GM20431 (cell line): Measurements from ENCODE around the gene CKS1B.

Source experiments
- in situ Hi-C: fragments of 300-500 bp; cut with MseI, MboI; formaldehyde crosslinking; loops from one replicate; pipeline ENCODE4 v1.15.0; 2020; ENCODE audit warnings: low sequenced_read_pairs; ENCODE audit not compliant: unreplicated experiment

CKS1B gene

GRCh38 chr1:154945160-154945961 is 29.1 kb upstream of the CKS1B start:
- in situ Hi-C loops: no loop called here

GRCh38 chr1:154945962-154946850 is 28.3 kb upstream of the CKS1B start:
- in situ Hi-C loops: no loop called here

- in situ Hi-C loops: no loop called here
These were observed 26.4 kb upstream of the CKS1B start for GRCh38 chr1:154948079-154948478.

GRCh38 chr1:154951901-154952657 is 22.4 kb upstream of the CKS1B start:
- in situ Hi-C loops: no loop called here

DNA sequence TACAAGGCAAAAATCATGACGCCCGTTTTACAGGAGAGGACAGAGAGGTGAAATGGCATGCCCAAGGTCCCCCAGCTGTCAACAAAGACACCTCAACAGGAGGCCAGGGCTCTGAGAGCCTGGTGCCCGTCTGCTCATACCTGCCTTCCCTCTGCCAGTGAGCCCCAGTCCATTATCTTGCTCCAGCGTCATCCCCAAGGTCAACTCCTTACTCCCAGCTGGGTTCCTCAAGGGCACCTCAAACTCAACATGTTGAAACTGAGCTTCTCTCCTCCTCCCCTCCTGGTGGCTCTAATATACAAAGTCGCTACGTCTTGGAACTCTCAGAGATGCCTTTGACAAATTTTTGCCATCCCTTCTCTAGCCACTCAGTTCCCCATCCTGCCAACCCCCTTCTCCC is 21.8 kb upstream of the CKS1B start:
- in situ Hi-C loops: no loop called here

GRCh38 chr1:154953611-154954038 is 20.9 kb upstream of the CKS1B start:
- in situ Hi-C loops: no loop called here

DNA sequence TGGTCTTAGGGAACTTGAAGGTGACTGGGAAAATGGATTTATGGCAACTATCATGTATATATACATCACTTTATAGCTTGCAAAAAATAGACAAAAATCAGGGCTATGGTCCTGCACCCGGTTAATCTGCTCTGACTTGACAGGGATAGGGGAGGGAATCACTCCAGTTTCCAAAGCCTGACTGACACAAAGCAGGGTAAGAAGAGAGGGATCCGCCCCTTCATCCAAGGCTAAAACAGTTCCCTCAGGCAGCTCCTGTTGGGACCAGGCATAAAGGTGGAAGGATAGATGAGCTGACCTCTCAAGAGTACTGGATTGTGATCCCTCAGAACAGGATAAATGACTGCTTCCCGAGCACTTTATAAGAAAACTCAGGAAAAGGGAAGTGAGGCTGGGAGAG is 19.9 kb upstream of the CKS1B start:
- in situ Hi-C loops: no loop called here

DNA sequence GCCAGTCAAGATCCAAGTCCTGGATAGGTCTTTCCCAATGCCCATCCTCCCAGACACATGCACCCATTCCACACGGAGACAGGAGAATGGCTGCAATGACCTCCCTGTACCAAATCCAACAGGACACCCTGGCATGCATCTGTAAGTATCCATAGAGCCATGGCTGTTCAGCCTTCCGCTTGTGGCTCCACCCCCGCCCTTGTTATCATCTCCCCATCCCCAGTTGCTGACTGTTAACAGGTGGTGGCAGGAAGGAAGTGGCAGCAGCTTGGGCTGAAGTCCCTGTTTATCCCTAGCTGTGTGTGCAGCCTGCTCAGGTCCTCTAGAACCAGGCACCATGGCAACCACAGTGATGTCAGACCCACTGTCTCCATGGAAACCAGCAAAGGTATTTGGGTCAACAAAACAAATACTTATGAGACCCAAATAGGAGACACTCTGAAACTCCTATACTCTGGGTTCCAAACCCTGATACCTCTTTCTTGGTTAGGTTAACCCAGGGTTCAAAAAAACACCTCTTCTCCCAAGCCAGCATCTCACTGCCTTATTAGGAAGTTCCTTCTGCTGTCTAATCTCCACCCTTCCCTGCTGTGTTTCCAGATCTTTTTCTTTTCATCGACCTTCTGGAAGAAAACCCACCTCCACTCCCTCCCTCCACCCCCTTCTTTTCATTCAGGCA is 19.3 kb upstream of the CKS1B start:
- in situ Hi-C loops: no loop called here

DNA sequence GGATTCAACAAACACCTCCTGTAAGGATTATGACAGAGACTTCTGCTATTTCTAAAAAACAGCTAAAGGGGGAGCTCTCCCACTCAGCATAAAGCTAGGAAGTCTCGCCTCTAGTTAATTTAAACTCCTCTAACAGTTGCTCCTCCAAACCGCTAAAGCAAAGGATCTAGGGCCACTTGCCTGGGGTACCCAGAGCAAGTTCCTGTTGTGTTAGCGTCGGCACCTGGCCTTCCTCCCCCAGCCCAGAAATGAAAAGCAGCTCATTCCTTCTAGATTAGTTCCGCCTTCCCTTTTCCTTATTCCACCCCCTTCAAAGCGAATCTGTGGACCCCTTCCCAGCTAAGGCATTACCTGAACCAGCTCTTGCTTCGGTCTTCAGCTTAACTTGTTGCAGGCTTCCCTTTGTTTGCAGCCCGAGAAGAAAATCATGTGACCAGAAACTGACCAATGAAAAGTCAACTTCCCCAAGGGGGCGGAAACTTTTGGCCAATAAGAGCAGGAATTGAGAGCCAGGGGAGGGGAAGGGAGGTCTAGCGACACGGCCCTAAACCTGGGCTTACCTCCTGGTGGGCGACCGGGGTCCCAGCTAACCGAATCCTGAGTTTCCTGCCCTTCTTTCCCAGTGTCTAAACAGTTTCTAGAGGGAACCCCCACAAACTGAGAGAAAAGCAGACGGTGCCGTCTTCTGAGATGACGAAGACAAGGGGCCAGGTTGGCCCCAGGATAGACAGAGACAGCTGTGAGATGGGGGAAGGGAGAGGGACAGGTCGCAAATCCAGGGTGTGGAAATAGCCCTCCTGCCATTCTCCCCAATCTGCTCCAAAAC is 18.6 kb upstream of the CKS1B start, which contains the start of gene PBXIP1:
PBXIP1 (minus strand) TSS at position 382 of the 826 bp plus-strand sequence. CDS start 2,378 bp downstream, outside the sequence.
- in situ Hi-C loops: no loop called here

DNA sequence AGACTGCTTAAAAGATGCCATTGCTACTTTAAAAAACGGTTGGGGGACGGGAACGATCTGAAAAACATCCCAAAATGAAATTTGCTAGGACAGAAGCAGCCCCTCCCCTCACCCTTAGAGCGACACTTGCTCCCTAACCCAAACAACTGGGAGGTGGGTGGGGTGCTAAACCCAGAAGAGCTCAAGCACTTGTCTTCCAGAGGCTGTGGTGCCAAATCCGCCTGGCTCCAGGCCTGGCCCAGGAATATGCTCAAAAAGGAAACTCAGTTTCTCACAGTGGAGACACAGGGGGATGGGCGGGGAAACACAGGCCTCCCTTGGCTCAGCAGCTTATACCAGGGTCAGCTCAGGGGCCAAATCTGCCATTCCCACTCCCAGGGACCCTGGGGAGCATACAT is 17.9 kb upstream of the CKS1B start:
- in situ Hi-C loops: no loop called here

DNA sequence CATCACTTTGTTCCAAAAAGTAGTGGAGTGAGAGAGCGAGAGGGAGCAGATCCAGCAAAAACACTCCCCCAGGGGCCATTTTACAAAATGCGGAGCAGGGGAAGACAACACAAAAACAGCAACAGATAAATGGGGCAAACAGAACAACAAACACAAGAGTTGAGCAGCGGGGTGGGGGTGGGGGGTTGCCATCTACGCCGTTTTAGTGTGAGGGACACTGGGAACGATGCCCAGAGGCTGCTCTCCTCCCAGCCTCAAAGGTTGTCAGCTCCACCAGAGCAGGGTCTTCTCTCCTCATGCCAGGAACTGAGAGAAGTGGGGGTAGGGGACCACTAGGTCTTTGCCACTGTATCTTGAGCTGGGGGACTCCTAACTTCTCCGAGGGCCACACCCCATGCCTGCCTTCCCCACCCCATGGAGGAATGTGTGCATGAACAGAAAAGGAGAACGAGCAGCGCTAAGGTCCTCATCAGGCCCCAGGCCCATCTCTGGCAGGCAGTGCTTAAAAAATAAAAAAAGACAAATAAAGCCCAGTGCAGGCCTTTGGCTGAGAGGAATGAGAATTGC is 17.3 kb upstream of the CKS1B start:
- in situ Hi-C loops: no loop called here

DNA sequence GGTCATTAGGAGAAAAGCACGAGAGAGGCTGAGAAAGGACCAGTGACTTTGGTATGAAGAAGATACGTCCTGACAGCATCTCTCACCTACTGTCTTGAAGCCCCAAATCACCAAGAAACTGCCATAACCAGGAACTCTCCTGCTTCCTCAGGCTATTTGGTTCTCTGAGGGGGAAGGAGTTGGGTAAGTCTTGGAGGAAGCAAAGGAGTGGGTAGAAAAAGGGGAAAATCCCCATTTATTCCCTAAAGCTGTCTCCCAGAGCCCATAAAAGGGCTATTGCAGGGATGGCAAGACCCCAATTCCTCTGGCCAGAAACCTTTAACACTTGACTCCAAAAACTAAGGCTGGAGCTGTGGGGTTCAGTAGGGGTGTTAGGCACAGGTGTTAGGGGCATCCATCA is 16.4 kb upstream of the CKS1B start:
- in situ Hi-C loops: no loop called here

GRCh38 chr1:154958681-154959425 is 15.6 kb upstream of the CKS1B start:
- in situ Hi-C loops: no loop called here

GRCh38 chr1:154959426-154959780 is 15.1 kb upstream of the CKS1B start:
- in situ Hi-C loops: no loop called here

GRCh38 chr1:154960446-154961136 is 13.9 kb upstream of the CKS1B start:
- in situ Hi-C loops: no loop called here

DNA sequence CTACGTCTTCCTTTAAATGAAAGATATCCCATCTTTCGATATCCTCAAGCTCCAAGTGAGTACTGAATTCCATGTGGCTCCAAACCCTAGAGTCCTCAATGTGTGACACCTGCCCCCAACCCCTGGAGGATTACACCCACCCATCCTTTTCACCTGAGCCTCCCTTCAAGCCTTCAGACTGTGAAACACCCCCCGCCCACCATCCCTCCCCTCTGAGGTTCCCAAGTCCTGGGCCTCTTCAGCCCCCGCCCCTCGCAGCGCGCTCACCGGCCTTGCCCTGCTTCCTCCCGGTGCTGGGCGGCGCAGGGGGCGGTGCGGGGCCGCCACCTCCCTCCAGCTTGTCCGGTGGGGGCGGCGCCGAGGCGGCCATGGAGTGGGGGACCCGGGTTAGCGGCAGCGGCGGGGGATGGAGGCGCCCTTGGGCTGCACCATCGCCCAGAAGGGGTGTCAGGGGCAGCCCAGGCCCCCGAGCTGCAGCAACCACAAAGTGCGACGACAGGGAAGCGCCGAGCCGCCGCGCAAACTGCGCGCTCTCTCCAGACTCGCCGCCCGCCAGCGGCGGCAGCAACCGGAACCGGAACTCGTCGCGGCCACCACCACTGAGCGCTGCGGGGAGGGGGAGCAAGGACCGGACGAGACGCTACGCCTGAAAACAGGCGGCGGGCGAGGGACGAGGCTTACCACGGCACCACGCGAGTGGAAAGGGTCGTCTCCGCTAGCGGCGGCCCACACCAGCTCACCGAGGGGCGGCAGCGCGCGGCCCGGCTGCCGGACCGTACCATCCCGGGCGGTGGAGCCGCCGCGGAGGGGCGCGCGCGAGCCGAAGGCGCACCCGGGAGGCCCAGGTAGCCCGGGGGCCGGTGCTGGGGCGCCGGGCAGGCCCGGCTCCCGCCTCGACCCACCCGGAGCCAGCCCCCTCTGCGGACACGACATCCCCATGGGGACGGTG is 13.0 kb upstream of the CKS1B start, which contains the start of gene PYGO2:
PYGO2 (minus strand) TSS at position 576 of the 949 bp plus-strand sequence; CDS start at position 370, 206 bp downstream.
- in situ Hi-C loops: no loop called here
